Subcutaneous preadipocyte (primary cell): ENCODE measurements around the gene LARP4B. TPM values are rescaled to one million over a fixed set of nuclear protein-coding genes. Genes with fewer than 3 reads are reported as not detected.

Experiments
- total RNA-seq: library from RNA; depleted of rRNA; stranded (reverse); fragments of >200 nt; gene quantifications from 2 replicates; pipeline ENCODE4 v1.2.3, GENCODE V29; 2012

The LARP4B gene
- 42.6 and 59.4 TPM in 2 replicates for total RNA-seq

GRCh38 chr10:931326-932318 is at the start of gene LARP4B:
LARP4B (minus strand) TSS chr10:931705; CDS start chr10:885721, 45,984 bp downstream.

Other genes with a start within 250 kb of the LARP4B start
- 12.1 and 12.5 TPM in 2 replicates for gene DIP2C, start 242.0 kb downstream of the LARP4B start, total RNA-seq
- gene GTPBP4, start 56.7 kb upstream of the LARP4B start, total RNA-seq: 32.0 and 37.9 TPM in 2 replicates
- gene IDI2, start 94.2 kb upstream of the LARP4B start, total RNA-seq: under 0.01 TPM in 1 of 2 replicates, not detected in the other
- 112 and 135 TPM in 2 replicates for gene IDI1, start 117.4 kb upstream of the LARP4B start, total RNA-seq
- gene WDR37, start 124.7 kb upstream of the LARP4B start, total RNA-seq: 15.4 and 19.7 TPM in 2 replicates